Activated CD8-positive, alpha-beta T cell treated with anti-CD3 and anti-CD28 coated beads for 36 hours (primary cell): ENCODE data around the gene POLR2C. TPM values are rescaled to one million over a fixed set of nuclear protein-coding genes. Genes with fewer than 3 reads are reported as not detected.
A peak's percentile ranks its signal among the peaks of the same experiment; 100 is the strongest.

Experiments
- ATAC-seq: fragments of 200-7000 bp; cut with Tn5 transposase; one replicate; pipeline ENCODE4 v1.10.0; 2021; ENCODE audit warnings: mild to moderate bottlenecking, moderate library complexity
- CTCF ChIA-PET: fragments of 350-600 bp; sonication (Branson Sonifier 250); formaldehyde crosslinking; loops from one replicate; lab custom pipeline; 2021; ENCODE audit warnings: antibody characterized with exemption; lab: Charles Lee
- POLR2A ChIA-PET: fragments of 350-600 bp; sonication (Branson Sonifier 250); formaldehyde crosslinking; loops from one replicate; lab custom pipeline; 2021; ENCODE audit warnings: antibody characterized with exemption; lab: Charles Lee
- DNase-seq: peaks from one replicate; pipeline ENCODE4 v3.0.0-alpha.2; 2020
- H3K27ac Mint-ChIP-seq: one replicate; pipeline ENCODE4 v1.8.0; 2021; ENCODE audit warnings: mild to moderate bottlenecking, mixed read lengths
- H3K27me3 Mint-ChIP-seq: one replicate; pipeline ENCODE4 v1.8.0; 2021; ENCODE audit warnings: mixed read lengths
- H3K36me3 Mint-ChIP-seq: one replicate; pipeline ENCODE4 v1.8.0; 2021; ENCODE audit warnings: low read depth, mixed read lengths
- H3K4me1 Mint-ChIP-seq: one replicate; pipeline ENCODE4 v1.8.0; 2021; ENCODE audit warnings: low read depth, mixed read lengths
- H3K4me3 Mint-ChIP-seq: one replicate; pipeline ENCODE4 v1.8.0; 2021; ENCODE audit warnings: mild to moderate bottlenecking, moderate library complexity, mixed read lengths
- H3K9me3 Mint-ChIP-seq: one replicate; pipeline ENCODE4 v1.8.0; 2021; ENCODE audit warnings: mixed read lengths
- CTCF ChIP-seq: fragments of 200-600 bp; IDR thresholded peaks from one replicate; pipeline ENCODE4 v1.8.0; 2022; ENCODE audit warnings: antibody characterized with exemption, mild to moderate bottlenecking
- intact Hi-C: fragments of 100-400 bp; cut with micrococcal nuclease; formaldehyde crosslinking; loops from one replicate; pipeline ENCODE4 v1.10.0; 2022
- total RNA-seq, 2 experiments: library from RNA; stranded (reverse); gene quantifications; one replicate each; pipeline ENCODE4 v1.2.3, GENCODE V29; 2021

Gene POLR2C
- total RNA-seq, 2 experiments from 2014 or later: 62.4 to 63.0 TPM

- H3K27me3 Mint-ChIP-seq: no peaks in the 10 kb centered on the region
- ATAC-seq (no peak), DNase-seq (no peak)
- H3K27ac Mint-ChIP-seq: no peak overlapping the region
- peaks cover 2% of the 10 kb centered on the region for H3K9me3 Mint-ChIP-seq
- ChIA-PET CTCF (interaction anchor here (2.2 to 4.9 kb wide), 3 partner anchors 17 to 27 kb away, joined by 9 to 40 read pairs (median 16); partner anchors contain the start of gene POLR2C), POLR2A (interaction anchor here (0.7 to 2.2 kb wide), 4 partner anchors 13 to 90 kb away, joined by 4 to 10 read pairs (median 6); partner anchors contain the start of gene POLR2C)
- H3K4me3 Mint-ChIP-seq: no peak overlapping the region
- peaks cover 36% of the 10 kb centered on the region for H3K36me3 Mint-ChIP-seq
- peaks cover 50% of the 10 kb centered on the region for H3K4me1 Mint-ChIP-seq
- no peak for TF ChIP-seq CTCF
- intact Hi-C loops: no loop called here
Observed at GRCh38 chr16:57445510-57445909, 17.0 kb upstream of the POLR2C start.

GRCh38 chr16:57446531-57447185 lies 15.8 kb upstream of the POLR2C start:
- CTCF ChIA-PET: interaction anchor here (0.8 to 4.9 kb wide), 11 partner anchors 8 to 202 kb away, joined by 3 to 40 read pairs (median 7); partner anchors contain the start of gene POLR2C
- POLR2A ChIA-PET: interaction anchor here (0.6 to 3.2 kb wide), 19 partner anchors 8 to 451 kb away, joined by 3 to 20 read pairs (median 6); partner anchors contain the start of genes DOK4 and POLR2C
- TF ChIP-seq CTCF: no peak

GRCh38 chr16:57447186-57447962 lies 15.1 kb upstream of the POLR2C start, which contains the start of the genes CIAPIN1 and COQ9:
Gene CIAPIN1 (minus strand): TSS chr16:57447385. CDS start chr16:57440928, 6,457 bp downstream.
Gene COQ9 (plus strand): TSS chr16:57447479. CDS start chr16:57447506, 27 bp downstream.
- CTCF ChIA-PET: interaction anchor here (0.8 to 4.9 kb wide), 11 partner anchors 9 to 201 kb away, joined by 3 to 40 read pairs (median 7); partner anchors contain the start of gene POLR2C
- Mint-ChIP-seq H3K4me3 (peak within 1 kb of the TSS; percentile 94), H3K27me3 (no peaks in the 10 kb centered on the region), H3K4me1 (peaks cover 47% of the 10 kb centered on the region), H3K9me3 (no peaks in the 10 kb centered on the region), H3K36me3 (peaks cover 28% of the 10 kb centered on the region), H3K27ac (peak within 1 kb of the TSS; percentile 91)
- intact Hi-C loops: no loop called here
- peak; percentile 95 for DNase-seq
- ATAC-seq: peak; percentile 99
- TF ChIP-seq CTCF: no peak
- POLR2A ChIA-PET: interaction anchor here (1.1 to 3.2 kb wide), 18 partner anchors 9 to 167 kb away, joined by 3 to 20 read pairs (median 6); partner anchors contain the start of genes DOK4 and POLR2C

More at GRCh38 chr16:57446531-57447185, 15.8 kb upstream of the POLR2C start:
- intact Hi-C loops: no loop called here
- Mint-ChIP-seq H3K36me3 (peaks cover 29% of the 10 kb centered on the region), H3K9me3 (peaks cover 1% of the 10 kb centered on the region), H3K4me1 (peaks cover 47% of the 10 kb centered on the region), H3K27me3 (no peaks in the 10 kb centered on the region), H3K27ac (peak overlapping the region; percentile 91), H3K4me3 (peak overlapping the region; percentile 94)
- ATAC-seq: peak; percentile 29
- peak; percentile 37 for DNase-seq

GRCh38 chr16:57452021-57452420 lies 10.5 kb upstream of the POLR2C start:
- CTCF ChIA-PET: interaction anchor here (1.1 kb wide), 1 partner anchor 10 kb away, joined by 10 read pairs; the partner anchor contains the start of gene POLR2C
- DNase-seq (no peak), ATAC-seq (no peak)
- TF ChIP-seq CTCF: no peak
- H3K9me3 Mint-ChIP-seq: no peaks in the 10 kb centered on the region
- no peak overlapping the region for H3K4me3 Mint-ChIP-seq
- POLR2A ChIA-PET: interaction anchor here (1.1 kb wide), 1 partner anchor 10 kb away, joined by 3 read pairs; the partner anchor contains the start of gene POLR2C
- no peaks in the 10 kb centered on the region for H3K27me3 Mint-ChIP-seq
- intact Hi-C loops: no loop called here
- no peak overlapping the region for H3K27ac Mint-ChIP-seq
- peaks cover 26% of the 10 kb centered on the region for H3K36me3 Mint-ChIP-seq
- H3K4me1 Mint-ChIP-seq: peaks cover 19% of the 10 kb centered on the region
